K562 (cell line): ENCODE data around the gene ARMH1. TPM values are rescaled to one million over a fixed set of nuclear protein-coding genes. Genes with fewer than 3 reads are reported as not detected.

ENCODE experiments used
- E2F1 ChIP-seq: sonication (generic); formaldehyde crosslinking; IDR thresholded peaks from 2 replicates; pipeline ENCODE4 v1.8.1; 2023; ENCODE audit warnings: mild to moderate bottlenecking, missing genetic modification reagents, moderate library complexity
- MXI1 ChIP-seq: IDR thresholded peaks from 2 replicates; pipeline ENCODE4 v1.6.1; 2011; ENCODE audit warnings: low read depth, mild to moderate bottlenecking, improper control_type of control experiment, low read length
- RBM14 ChIP-seq: fragments of 200-400 bp; formaldehyde crosslinking; IDR thresholded peaks from 2 replicates; pipeline ENCODE4 v1.6.1; 2018; ENCODE audit warnings: low read depth, mild to moderate bottlenecking, low read length, moderate library complexity, borderline replicate concordance; ENCODE audit not compliant: insufficient read depth
- SOX6 ChIP-seq: fragments of 450-650 bp; IDR thresholded peaks from 2 replicates; pipeline ENCODE4 v1.6.1; 2014; ENCODE audit warnings: mild to moderate bottlenecking
- SRSF1 ChIP-seq: fragments of 200-400 bp; formaldehyde crosslinking; IDR thresholded peaks from 2 replicates; pipeline ENCODE4 v1.6.1; 2017; ENCODE audit warnings: mild to moderate bottlenecking, low read depth, low read length, moderate library complexity
- TAF15 ChIP-seq: fragments of 200-400 bp; formaldehyde crosslinking; IDR thresholded peaks from 2 replicates; pipeline ENCODE4 v1.6.1; 2017; ENCODE audit warnings: mild to moderate bottlenecking, low read depth, low read length, moderate library complexity
- THAP7 ChIP-seq: fragments of 250-450 bp; sonication (Bioruptor Pico); IDR thresholded peaks from 2 replicates; pipeline ENCODE4 v1.5.0; 2021
- ZBTB34 ChIP-seq: fragments of 250-450 bp; sonication (Bioruptor Pico); IDR thresholded peaks from 2 replicates; pipeline ENCODE4 v1.8.0; 2021; ENCODE audit warnings: mild to moderate bottlenecking, moderate library complexity
- ZNF354B ChIP-seq: fragments of 250-450 bp; sonication (Bioruptor Pico); IDR thresholded peaks from 2 replicates; pipeline ENCODE4 v1.4.0; 2020
- ZNF699 ChIP-seq: fragments of 250-450 bp; sonication (Bioruptor Pico); IDR thresholded peaks from 2 replicates; pipeline ENCODE4 v1.8.0; 2021; ENCODE audit warnings: mild to moderate bottlenecking, moderate library complexity; ENCODE audit not compliant: insufficient replicate concordance
- polyA plus RNA-seq, 8 experiments: library from polyadenylated mRNA; depleted of rRNA in 4 of 8; stranded (reverse) in 5 of 8; unstranded in 3 of 8; fragments of >200 nt; fragmentation: Nextera tagmentation in 2 of 8; fragmentation: Illumina TruSeq in 1 of 8; extraction: Ambion mirVana in 2 of 8; extraction: Trizol in 1 of 8; gene quantifications; 2 replicates each; pipeline versions ENCODE4 v1.2.1 to v1.2.3, GENCODE V29; 2011 to 2014; ENCODE audit warnings: inconsistent platforms in 1 of 8, missing spikeins in 1 of 8
- total RNA-seq, 7 experiments: library from RNA; depleted of rRNA in 6 of 7; stranded (reverse); fragments of >200 nt in 6 of 7; fragmentation: Illumina TruSeq in 2 of 7; extraction: Trizol in 2 of 7; gene quantifications; 2 replicates each; pipeline versions ENCODE4 v1.2.1 to v1.2.3, GENCODE V29; 2011 to 2021; ENCODE audit warnings: low replicate concordance in 1 of 7
- TF ChIP-seq, protein P1 (sequence below): fragments of 200-400 bp; formaldehyde crosslinking; IDR thresholded peaks from 2 replicates; pipeline ENCODE4 v1.6.1; 2017; ENCODE audit warnings: mild to moderate bottlenecking, low read depth, low read length, moderate library complexity
- TF ChIP-seq, protein P2 (sequence below): sonication (generic); formaldehyde crosslinking; IDR thresholded peaks from 2 replicates; pipeline ENCODE4 v1.9.0; 2022; ENCODE audit warnings: mild to moderate bottlenecking, missing genetic modification reagents
- TF ChIP-seq, protein P3 (sequence below): fragments of 200-800 bp; sonication (Bioruptor generic); IDR thresholded peaks from 2 replicates; pipeline ENCODE4 v1.6.1; 2016; ENCODE audit warnings: missing genetic modification characterization, missing compliant biosample characterization

The ARMH1 gene
- total and polyA plus RNA-seq, 9 of the 15 experiments (the other 6 are each of a cell fraction or from before 2014, with no cell fraction given) = 0.41 TPM; not detected in 8

DNA sequence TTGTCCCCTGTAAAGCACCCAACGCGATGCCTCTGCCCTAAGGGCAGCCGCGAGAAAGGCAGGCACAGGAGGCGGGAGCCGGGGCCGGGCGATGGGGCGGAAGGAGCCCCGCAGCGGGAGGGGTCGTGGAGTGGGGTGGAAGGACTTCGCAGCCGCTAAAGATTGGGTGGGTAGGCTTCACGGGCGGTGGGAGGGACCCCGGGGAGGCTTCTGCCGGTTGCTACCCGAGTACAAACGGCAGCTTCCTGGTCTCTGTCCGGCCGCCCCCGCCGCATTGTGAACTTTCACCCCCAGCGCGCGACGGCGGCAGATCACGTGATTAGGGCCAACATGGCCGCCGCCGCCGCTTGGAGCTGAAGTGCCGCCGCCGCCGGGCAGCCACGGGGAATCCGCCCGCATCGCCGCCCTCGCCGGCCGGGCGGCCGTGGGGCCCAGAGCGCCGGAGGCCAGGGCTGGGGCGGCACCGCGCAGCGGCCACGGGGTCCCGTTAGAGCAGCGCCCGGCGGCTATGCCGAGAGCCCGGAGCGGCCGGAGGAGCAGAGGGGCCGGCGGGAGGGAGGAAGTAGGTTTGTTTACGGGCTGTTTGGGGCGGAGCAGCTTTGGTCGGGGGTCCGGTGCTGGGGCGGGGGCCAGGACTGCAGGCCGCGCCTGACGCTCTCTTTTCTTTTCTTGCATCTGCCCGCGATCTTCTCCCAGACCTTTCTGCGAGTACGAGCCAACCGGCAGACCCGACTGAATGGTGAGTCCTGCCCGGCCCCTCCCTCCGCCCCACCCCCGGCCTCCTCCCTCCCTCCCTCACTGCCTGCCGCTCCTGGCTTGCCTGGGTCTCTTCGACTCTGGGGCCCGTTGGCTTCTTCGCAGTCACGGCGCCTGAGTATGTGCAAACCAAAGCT lies 42.6 kb upstream of the ARMH1 start (continued):
- TF ChIP-seq ZBTB34 (CRISPR knock-in tag) (no peak), THAP7 (CRISPR knock-in tag) (peak; percentile 85; the same call in 1 of the 2 replicates), TAF15 (no peak), ZNF699 (no peak), SOX6 (peak; percentile 45), MXI1 (no peak; the same call in 1 of the 2 replicates), SRSF1 (0 out of 2 replicates have a peak, but pooled peaks have one; percentile 36), E2F1 (CRISPR knock-in tag) (no peak), ZNF354B (CRISPR knock-in tag) (no peak), RBM14 (no peak)
- TF ChIP-seq, protein P1, sequence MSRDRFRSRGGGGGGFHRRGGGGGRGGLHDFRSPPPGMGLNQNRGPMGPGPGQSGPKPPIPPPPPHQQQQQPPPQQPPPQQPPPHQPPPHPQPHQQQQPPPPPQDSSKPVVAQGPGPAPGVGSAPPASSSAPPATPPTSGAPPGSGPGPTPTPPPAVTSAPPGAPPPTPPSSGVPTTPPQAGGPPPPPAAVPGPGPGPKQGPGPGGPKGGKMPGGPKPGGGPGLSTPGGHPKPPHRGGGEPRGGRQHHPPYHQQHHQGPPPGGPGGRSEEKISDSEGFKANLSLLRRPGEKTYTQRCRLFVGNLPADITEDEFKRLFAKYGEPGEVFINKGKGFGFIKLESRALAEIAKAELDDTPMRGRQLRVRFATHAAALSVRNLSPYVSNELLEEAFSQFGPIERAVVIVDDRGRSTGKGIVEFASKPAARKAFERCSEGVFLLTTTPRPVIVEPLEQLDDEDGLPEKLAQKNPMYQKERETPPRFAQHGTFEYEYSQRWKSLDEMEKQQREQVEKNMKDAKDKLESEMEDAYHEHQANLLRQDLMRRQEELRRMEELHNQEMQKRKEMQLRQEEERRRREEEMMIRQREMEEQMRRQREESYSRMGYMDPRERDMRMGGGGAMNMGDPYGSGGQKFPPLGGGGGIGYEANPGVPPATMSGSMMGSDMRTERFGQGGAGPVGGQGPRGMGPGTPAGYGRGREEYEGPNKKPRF = no peak
- TF ChIP-seq, protein P2, sequence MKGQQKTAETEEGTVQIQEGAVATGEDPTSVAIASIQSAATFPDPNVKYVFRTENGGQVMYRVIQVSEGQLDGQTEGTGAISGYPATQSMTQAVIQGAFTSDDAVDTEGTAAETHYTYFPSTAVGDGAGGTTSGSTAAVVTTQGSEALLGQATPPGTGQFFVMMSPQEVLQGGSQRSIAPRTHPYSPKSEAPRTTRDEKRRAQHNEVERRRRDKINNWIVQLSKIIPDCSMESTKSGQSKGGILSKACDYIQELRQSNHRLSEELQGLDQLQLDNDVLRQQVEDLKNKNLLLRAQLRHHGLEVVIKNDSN (CRISPR knock-in tag) = peak; percentile 91
- TF ChIP-seq, protein P3, sequence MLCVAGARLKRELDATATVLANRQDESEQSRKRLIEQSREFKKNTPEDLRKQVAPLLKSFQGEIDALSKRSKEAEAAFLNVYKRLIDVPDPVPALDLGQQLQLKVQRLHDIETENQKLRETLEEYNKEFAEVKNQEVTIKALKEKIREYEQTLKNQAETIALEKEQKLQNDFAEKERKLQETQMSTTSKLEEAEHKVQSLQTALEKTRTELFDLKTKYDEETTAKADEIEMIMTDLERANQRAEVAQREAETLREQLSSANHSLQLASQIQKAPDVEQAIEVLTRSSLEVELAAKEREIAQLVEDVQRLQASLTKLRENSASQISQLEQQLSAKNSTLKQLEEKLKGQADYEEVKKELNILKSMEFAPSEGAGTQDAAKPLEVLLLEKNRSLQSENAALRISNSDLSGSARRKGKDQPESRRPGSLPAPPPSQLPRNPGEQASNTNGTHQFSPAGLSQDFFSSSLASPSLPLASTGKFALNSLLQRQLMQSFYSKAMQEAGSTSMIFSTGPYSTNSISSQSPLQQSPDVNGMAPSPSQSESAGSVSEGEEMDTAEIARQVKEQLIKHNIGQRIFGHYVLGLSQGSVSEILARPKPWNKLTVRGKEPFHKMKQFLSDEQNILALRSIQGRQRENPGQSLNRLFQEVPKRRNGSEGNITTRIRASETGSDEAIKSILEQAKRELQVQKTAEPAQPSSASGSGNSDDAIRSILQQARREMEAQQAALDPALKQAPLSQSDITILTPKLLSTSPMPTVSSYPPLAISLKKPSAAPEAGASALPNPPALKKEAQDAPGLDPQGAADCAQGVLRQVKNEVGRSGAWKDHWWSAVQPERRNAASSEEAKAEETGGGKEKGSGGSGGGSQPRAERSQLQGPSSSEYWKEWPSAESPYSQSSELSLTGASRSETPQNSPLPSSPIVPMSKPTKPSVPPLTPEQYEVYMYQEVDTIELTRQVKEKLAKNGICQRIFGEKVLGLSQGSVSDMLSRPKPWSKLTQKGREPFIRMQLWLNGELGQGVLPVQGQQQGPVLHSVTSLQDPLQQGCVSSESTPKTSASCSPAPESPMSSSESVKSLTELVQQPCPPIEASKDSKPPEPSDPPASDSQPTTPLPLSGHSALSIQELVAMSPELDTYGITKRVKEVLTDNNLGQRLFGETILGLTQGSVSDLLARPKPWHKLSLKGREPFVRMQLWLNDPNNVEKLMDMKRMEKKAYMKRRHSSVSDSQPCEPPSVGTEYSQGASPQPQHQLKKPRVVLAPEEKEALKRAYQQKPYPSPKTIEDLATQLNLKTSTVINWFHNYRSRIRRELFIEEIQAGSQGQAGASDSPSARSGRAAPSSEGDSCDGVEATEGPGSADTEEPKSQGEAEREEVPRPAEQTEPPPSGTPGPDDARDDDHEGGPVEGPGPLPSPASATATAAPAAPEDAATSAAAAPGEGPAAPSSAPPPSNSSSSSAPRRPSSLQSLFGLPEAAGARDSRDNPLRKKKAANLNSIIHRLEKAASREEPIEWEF (CRISPR knock-in tag) = peak; percentile 70
